ENCODE results near the gene UBE2H. TPM values are rescaled to one million over a fixed set of nuclear protein-coding genes. Genes with fewer than 3 reads are reported as not detected.

UBE2H gene
- polyA plus RNA-seq, 1 of the 3 experiments (the other 2 are of a cell fraction), result 129 TPM

DNA sequence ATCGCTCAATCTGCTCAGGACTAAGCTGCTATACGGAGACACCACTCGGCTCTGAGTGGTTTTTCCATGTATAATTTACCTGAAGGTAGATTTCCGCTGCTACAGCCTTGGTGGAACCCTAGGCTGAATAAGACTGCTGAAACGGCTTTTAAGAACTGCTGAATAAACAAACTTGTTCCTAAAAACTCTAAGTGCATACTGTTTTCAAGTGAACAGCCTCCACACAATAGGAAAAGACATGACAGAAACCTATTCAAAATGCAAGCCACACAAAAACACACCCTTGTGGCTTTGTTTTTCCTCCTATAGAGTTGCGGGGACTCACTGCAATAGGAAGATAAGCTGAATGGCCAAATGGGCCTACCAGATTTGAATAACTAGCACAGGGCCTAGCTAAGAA, 117.2 kb downstream of the UBE2H start:
- DNase-seq, result no peak
- Histone ChIP-seq H3K27me3 (ENCODE audit: insufficient read depth) (no peaks in the 10 kb centered on the region), H3K4me1 (ENCODE audit: control insufficient read depth in 1 of 2, insufficient read depth in 2 of 2, low read depth in 1 of 2, low read length in 1 of 2) (peaks cover 36 to 50% of the 10 kb centered on the region in 2 experiments), H4K20me1 (ENCODE audit: insufficient read depth) (no peaks in the 10 kb centered on the region), H3K9me3 (no peaks in the 10 kb centered on the region), H3F3A (replicated peaks; ENCODE audit: insufficient read depth) (peaks cover 50% of the 10 kb centered on the region), H3K36me3 (replicated peaks in 1 of 2; ENCODE audit: control insufficient read depth in 1 of 2, insufficient read depth in 2 of 2, low read length in 1 of 2) (peaks cover 53 to 56% of the 10 kb centered on the region in 2 experiments), H3K9me2 (no peaks in the 10 kb centered on the region), H2AFZ (ENCODE audit: low read depth) (no peak overlapping the region), H3K79me2 (ENCODE audit: insufficient read depth) (peaks cover 27% of the 10 kb centered on the region; the same call in 1 of the 2 replicates), H3K27ac (ENCODE audit: low read depth in 2 of 2, low read length in 1 of 2) (peak overlapping the region in 1 of 2 experiments; percentile 31; a peak in 2 of 4 replicates), H3K9ac (no peak overlapping the region), H3K4me3 (ENCODE audit: low read depth in 2 of 2, low read length in 1 of 2) (no peak overlapping the region), H3K4me2 (no peak overlapping the region)
- ChIA-PET CTCF (interaction anchor here (0.6 to 8.9 kb wide), 6 partner anchors 10 to 199 kb away, joined by 3 to 54 read pairs (median 7); no protein-coding TSS in a partner anchor), POLR2A (interaction anchor here (1.0 kb wide), 1 partner anchor 113 kb away, joined by 4 read pairs; no protein-coding TSS in a partner anchor)
- 98% methylated on average over 6 of the region's 6 CpGs for WGBS (ENCODE audit: low lambda C conversion rate)
- TF ChIP-seq, protein P1, sequence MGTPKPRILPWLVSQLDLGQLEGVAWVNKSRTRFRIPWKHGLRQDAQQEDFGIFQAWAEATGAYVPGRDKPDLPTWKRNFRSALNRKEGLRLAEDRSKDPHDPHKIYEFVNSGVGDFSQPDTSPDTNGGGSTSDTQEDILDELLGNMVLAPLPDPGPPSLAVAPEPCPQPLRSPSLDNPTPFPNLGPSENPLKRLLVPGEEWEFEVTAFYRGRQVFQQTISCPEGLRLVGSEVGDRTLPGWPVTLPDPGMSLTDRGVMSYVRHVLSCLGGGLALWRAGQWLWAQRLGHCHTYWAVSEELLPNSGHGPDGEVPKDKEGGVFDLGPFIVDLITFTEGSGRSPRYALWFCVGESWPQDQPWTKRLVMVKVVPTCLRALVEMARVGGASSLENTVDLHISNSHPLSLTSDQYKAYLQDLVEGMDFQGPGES (IDR thresholded peaks at IDR 0.05; ENCODE audit: low read depth, low read length), result no peak
- no peak for TF ChIP-seq EZH2phosphoT487 (IDR thresholded peaks at IDR 0.05; ENCODE audit: borderline replicate concordance, low read depth)
- TF ChIP-seq FOSL2 (IDR thresholded peaks at IDR 0.05; ENCODE audit: borderline replicate concordance, low read depth), result no peak
- TF ChIP-seq, protein P2, sequence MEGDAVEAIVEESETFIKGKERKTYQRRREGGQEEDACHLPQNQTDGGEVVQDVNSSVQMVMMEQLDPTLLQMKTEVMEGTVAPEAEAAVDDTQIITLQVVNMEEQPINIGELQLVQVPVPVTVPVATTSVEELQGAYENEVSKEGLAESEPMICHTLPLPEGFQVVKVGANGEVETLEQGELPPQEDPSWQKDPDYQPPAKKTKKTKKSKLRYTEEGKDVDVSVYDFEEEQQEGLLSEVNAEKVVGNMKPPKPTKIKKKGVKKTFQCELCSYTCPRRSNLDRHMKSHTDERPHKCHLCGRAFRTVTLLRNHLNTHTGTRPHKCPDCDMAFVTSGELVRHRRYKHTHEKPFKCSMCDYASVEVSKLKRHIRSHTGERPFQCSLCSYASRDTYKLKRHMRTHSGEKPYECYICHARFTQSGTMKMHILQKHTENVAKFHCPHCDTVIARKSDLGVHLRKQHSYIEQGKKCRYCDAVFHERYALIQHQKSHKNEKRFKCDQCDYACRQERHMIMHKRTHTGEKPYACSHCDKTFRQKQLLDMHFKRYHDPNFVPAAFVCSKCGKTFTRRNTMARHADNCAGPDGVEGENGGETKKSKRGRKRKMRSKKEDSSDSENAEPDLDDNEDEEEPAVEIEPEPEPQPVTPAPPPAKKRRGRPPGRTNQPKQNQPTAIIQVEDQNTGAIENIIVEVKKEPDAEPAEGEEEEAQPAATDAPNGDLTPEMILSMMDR (IDR thresholded peaks at IDR 0.05), result no peak
- TF ChIP-seq, protein P3, sequence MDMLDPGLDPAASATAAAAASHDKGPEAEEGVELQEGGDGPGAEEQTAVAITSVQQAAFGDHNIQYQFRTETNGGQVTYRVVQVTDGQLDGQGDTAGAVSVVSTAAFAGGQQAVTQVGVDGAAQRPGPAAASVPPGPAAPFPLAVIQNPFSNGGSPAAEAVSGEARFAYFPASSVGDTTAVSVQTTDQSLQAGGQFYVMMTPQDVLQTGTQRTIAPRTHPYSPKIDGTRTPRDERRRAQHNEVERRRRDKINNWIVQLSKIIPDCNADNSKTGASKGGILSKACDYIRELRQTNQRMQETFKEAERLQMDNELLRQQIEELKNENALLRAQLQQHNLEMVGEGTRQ (IDR thresholded peaks at IDR 0.05; ENCODE audit: borderline replicate concordance, low read depth, low read length), result no peak
- TF ChIP-seq MEF2A (IDR thresholded peaks at IDR 0.05; ENCODE audit: borderline replicate concordance, low read depth), result no peak
- TF ChIP-seq YY1 (IDR thresholded peaks at IDR 0.05; ENCODE audit: low read depth), result no peak
- TF ChIP-seq, protein P4, sequence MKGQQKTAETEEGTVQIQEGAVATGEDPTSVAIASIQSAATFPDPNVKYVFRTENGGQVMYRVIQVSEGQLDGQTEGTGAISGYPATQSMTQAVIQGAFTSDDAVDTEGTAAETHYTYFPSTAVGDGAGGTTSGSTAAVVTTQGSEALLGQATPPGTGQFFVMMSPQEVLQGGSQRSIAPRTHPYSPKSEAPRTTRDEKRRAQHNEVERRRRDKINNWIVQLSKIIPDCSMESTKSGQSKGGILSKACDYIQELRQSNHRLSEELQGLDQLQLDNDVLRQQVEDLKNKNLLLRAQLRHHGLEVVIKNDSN (IDR thresholded peaks at IDR 0.05; ENCODE audit: borderline replicate concordance, low read depth), result no peak
- no peak for TF ChIP-seq ELF1 (IDR thresholded peaks at IDR 0.05)
- no peak for TF ChIP-seq TCF12 (IDR thresholded peaks at IDR 0.05)
- TF ChIP-seq, protein P5, sequence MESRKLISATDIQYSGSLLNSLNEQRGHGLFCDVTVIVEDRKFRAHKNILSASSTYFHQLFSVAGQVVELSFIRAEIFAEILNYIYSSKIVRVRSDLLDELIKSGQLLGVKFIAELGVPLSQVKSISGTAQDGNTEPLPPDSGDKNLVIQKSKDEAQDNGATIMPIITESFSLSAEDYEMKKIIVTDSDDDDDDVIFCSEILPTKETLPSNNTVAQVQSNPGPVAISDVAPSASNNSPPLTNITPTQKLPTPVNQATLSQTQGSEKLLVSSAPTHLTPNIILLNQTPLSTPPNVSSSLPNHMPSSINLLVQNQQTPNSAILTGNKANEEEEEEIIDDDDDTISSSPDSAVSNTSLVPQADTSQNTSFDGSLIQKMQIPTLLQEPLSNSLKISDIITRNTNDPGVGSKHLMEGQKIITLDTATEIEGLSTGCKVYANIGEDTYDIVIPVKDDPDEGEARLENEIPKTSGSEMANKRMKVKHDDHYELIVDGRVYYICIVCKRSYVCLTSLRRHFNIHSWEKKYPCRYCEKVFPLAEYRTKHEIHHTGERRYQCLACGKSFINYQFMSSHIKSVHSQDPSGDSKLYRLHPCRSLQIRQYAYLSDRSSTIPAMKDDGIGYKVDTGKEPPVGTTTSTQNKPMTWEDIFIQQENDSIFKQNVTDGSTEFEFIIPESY (IDR thresholded peaks at IDR 0.05; ENCODE audit: borderline replicate concordance, low read depth), result no peak
- no peak for TF ChIP-seq FOXJ3 (CRISPR knock-in tag; IDR thresholded peaks at IDR 0.05)
- TF ChIP-seq, protein P6, sequence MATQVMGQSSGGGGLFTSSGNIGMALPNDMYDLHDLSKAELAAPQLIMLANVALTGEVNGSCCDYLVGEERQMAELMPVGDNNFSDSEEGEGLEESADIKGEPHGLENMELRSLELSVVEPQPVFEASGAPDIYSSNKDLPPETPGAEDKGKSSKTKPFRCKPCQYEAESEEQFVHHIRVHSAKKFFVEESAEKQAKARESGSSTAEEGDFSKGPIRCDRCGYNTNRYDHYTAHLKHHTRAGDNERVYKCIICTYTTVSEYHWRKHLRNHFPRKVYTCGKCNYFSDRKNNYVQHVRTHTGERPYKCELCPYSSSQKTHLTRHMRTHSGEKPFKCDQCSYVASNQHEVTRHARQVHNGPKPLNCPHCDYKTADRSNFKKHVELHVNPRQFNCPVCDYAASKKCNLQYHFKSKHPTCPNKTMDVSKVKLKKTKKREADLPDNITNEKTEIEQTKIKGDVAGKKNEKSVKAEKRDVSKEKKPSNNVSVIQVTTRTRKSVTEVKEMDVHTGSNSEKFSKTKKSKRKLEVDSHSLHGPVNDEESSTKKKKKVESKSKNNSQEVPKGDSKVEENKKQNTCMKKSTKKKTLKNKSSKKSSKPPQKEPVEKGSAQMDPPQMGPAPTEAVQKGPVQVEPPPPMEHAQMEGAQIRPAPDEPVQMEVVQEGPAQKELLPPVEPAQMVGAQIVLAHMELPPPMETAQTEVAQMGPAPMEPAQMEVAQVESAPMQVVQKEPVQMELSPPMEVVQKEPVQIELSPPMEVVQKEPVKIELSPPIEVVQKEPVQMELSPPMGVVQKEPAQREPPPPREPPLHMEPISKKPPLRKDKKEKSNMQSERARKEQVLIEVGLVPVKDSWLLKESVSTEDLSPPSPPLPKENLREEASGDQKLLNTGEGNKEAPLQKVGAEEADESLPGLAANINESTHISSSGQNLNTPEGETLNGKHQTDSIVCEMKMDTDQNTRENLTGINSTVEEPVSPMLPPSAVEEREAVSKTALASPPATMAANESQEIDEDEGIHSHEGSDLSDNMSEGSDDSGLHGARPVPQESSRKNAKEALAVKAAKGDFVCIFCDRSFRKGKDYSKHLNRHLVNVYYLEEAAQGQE (IDR thresholded peaks at IDR 0.05; ENCODE audit: low read depth, low read length), result no peak
- TF ChIP-seq SIN3A (IDR thresholded peaks at IDR 0.05; ENCODE audit: borderline replicate concordance, low read depth, low read length), result no peak
- no peak for TF ChIP-seq JUND (IDR thresholded peaks at IDR 0.05)
- TF ChIP-seq CHD2 (IDR thresholded peaks at IDR 0.05; ENCODE audit: low read length, partially characterized antibody), result no peak

Measured in SK-N-SH (cell line).